HG02973 (cell line): ENCODE results near the gene PDE6D.
"Not testable (repeated sequence)": the region's sequence is repeated elsewhere in the genome, so short reads cannot be mapped to it uniquely, and the experiment has no call there.

Source experiments
- ATAC-seq: cut with Tn5 transposase; IDR thresholded peaks from one replicate; pipeline ENCODE4 v1.9.1; 2021; ENCODE audit warnings: moderate library complexity; ENCODE audit not compliant: unreplicated experiment

The PDE6D gene

GRCh38 chr2:231780123-231780908 lies 766 bp downstream of the PDE6D start:
- ATAC-seq, result no peak

- ATAC-seq, result no peak
Measured at GRCh38 chr2:231769170-231770136, 11.6 kb downstream of the PDE6D start.

- peak; percentile 64 for ATAC-seq
Measured at GRCh38 chr2:231765496-231765929, 15.6 kb downstream of the PDE6D start.

GRCh38 chr2:231764760-231765159 lies 16.3 kb downstream of the PDE6D start:
- no peak for ATAC-seq

- no peak for ATAC-seq
Measured at GRCh38 chr2:231764124-231764523, 17.0 kb downstream of the PDE6D start.

- ATAC-seq, result no peak
Measured at GRCh38 chr2:231761735-231762134, 19.3 kb downstream of the PDE6D start.

- no peak for ATAC-seq
Measured at GRCh38 chr2:231752061-231752460, 29.0 kb downstream of the PDE6D start.

GRCh38 chr2:231751042-231751815 lies 29.9 kb downstream of the PDE6D start:
- ATAC-seq, result no peak

- ATAC-seq, result not testable (repeated sequence)
Measured at GRCh38 chr2:231749016-231749415, 32.1 kb downstream of the PDE6D start.

- ATAC-seq, result not testable (repeated sequence)
Measured at GRCh38 chr2:231748153-231748896, 32.8 kb downstream of the PDE6D start.

GRCh38 chr2:231745303-231746038 lies 35.6 kb downstream of the PDE6D start:
- no peak for ATAC-seq

GRCh38 chr2:231743376-231744116 lies 37.5 kb downstream of the PDE6D start:
- ATAC-seq, result no peak

- ATAC-seq, result no peak
Measured at GRCh38 chr2:231737761-231738160, 43.3 kb downstream of the PDE6D start.

- ATAC-seq, result no peak
Measured at GRCh38 chr2:231732604-231733003, 48.5 kb downstream of the PDE6D start.

GRCh38 chr2:231727621-231728020 lies 53.5 kb downstream of the PDE6D start:
- ATAC-seq, result no peak

- no peak for ATAC-seq
Measured at GRCh38 chr2:231726276-231726675, 54.8 kb downstream of the PDE6D start.

- ATAC-seq, result no peak
Measured at GRCh38 chr2:231725476-231725875, 55.6 kb downstream of the PDE6D start.

GRCh38 chr2:231722721-231723307 lies 58.3 kb downstream of the PDE6D start:
- no peak for ATAC-seq
